K562 (cell line): Measurements from ENCODE around the gene DDR2. TPM values are rescaled to one million over a fixed set of nuclear protein-coding genes. Genes with fewer than 3 reads are reported as not detected.

Experiments
- AFF1 ChIP-seq, 2 experiments: fragments of 450-650 bp; IDR thresholded peaks; 2 replicates each; pipeline ENCODE4 v1.6.1; 2018; ENCODE audit warnings: mild to moderate bottlenecking in 2 of 2, low read depth in 1 of 2; ENCODE audit not compliant: partially characterized antibody in 2 of 2
- PHB2 ChIP-seq: fragments of 450-650 bp; IDR thresholded peaks from 2 replicates; pipeline ENCODE4 v1.6.1; 2017; ENCODE audit warnings: low read depth
- PML ChIP-seq: IDR thresholded peaks from 2 replicates; pipeline ENCODE4 v1.6.1; 2012; ENCODE audit warnings: low read length, inconsistent platforms
- SMAD4 ChIP-seq: fragments of 250-450 bp; sonication (Bioruptor Pico); conservative IDR thresholded peaks from 2 replicates; pipeline ENCODE4 v1.8.0; 2021; ENCODE audit warnings: inconsistent platforms, mild to moderate bottlenecking, moderate library complexity
- VEZF1 ChIP-seq: fragments of 200-800 bp; sonication (Bioruptor generic); IDR thresholded peaks from 2 replicates; pipeline ENCODE4 v1.6.1; 2017; ENCODE audit warnings: missing genetic modification characterization, missing compliant biosample characterization
- ZNF76 ChIP-seq: fragments of 250-450 bp; sonication (Bioruptor Pico); IDR thresholded peaks from 2 replicates; pipeline ENCODE4 v1.4.0; 2020; ENCODE audit warnings: mild to moderate bottlenecking, moderate library complexity, borderline replicate concordance
- polyA plus RNA-seq, 8 experiments: library from polyadenylated mRNA; depleted of rRNA in 4 of 8; stranded (reverse) in 5 of 8; unstranded in 3 of 8; fragments of >200 nt; fragmentation: Nextera tagmentation in 2 of 8; fragmentation: Illumina TruSeq in 1 of 8; extraction: Ambion mirVana in 2 of 8; extraction: Trizol in 1 of 8; gene quantifications; 2 replicates each; pipeline versions ENCODE4 v1.2.1 to v1.2.3, GENCODE V29; 2011 to 2014; ENCODE audit warnings: inconsistent platforms in 1 of 8, missing spikeins in 1 of 8
- total RNA-seq, 7 experiments: library from RNA; depleted of rRNA in 6 of 7; stranded (reverse); fragments of >200 nt in 6 of 7; fragmentation: Illumina TruSeq in 2 of 7; extraction: Trizol in 2 of 7; gene quantifications; 2 replicates each; pipeline versions ENCODE4 v1.2.1 to v1.2.3, GENCODE V29; 2011 to 2021; ENCODE audit warnings: low replicate concordance in 1 of 7
- TF ChIP-seq, protein P1 (sequence below), 2 experiments: fragments of 450-650 bp in 1 of 2; IDR thresholded peaks; 2 replicates each; pipeline ENCODE4 v1.6.1; 2011 to 2017; ENCODE audit warnings: low read depth in 2 of 2, antibody characterized with exemption in 1 of 2, borderline replicate concordance in 1 of 2, low read length in 1 of 2, mild to moderate bottlenecking in 1 of 2, mixed read lengths in 1 of 2; ENCODE audit not compliant: control insufficient read depth in 1 of 2

The DDR2 gene
- total and polyA plus RNA-seq, 9 of the 15 experiments (the other 6 are each of a cell fraction or from before 2014, with no cell fraction given), result 0.36 to 2.0 (median 1.1) TPM

GRCh38 chr1:162732566-162733335, 100.5 kb downstream of the DDR2 start (continued):
- TF ChIP-seq AFF1 (IDR thresholded peaks at IDR 0.05; ENCODE audit: low read depth in 1 of 2, partially characterized antibody in 2 of 2) (no peak), ZNF76 (no peak), VEZF1 (no peak), SMAD4 (CRISPR knock-in tag) (no peak), PML (no peak), PHB2 (no peak)
- TF ChIP-seq, protein P1, sequence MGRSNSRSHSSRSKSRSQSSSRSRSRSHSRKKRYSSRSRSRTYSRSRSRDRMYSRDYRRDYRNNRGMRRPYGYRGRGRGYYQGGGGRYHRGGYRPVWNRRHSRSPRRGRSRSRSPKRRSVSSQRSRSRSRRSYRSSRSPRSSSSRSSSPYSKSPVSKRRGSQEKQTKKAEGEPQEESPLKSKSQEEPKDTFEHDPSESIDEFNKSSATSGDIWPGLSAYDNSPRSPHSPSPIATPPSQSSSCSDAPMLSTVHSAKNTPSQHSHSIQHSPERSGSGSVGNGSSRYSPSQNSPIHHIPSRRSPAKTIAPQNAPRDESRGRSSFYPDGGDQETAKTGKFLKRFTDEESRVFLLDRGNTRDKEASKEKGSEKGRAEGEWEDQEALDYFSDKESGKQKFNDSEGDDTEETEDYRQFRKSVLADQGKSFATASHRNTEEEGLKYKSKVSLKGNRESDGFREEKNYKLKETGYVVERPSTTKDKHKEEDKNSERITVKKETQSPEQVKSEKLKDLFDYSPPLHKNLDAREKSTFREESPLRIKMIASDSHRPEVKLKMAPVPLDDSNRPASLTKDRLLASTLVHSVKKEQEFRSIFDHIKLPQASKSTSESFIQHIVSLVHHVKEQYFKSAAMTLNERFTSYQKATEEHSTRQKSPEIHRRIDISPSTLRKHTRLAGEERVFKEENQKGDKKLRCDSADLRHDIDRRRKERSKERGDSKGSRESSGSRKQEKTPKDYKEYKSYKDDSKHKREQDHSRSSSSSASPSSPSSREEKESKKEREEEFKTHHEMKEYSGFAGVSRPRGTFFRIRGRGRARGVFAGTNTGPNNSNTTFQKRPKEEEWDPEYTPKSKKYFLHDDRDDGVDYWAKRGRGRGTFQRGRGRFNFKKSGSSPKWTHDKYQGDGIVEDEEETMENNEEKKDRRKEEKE (IDR thresholded peaks at IDR 0.05; ENCODE audit: borderline replicate concordance in 1 of 2, control insufficient read depth in 1 of 2, low read depth in 2 of 2, low read length in 1 of 2), result no peak
